IPS DF 6.9 (cell line): ENCODE measurements around the gene TMED8.
"Not testable (repeated sequence)": the region's sequence is repeated elsewhere in the genome, so short reads cannot be mapped to it uniquely, and the experiment has no call there.

Experiments used
- DNase-seq: peaks from one replicate; pipeline ENCODE4 v3.0.0-alpha.2; 2013; ENCODE audit warnings: low read depth, low spot score
- H3K27ac ChIP-seq: one replicate; pipeline ENCODE4 v1.5.1; 2013; ENCODE audit warnings: low read length, control low read depth
- H3K27me3 ChIP-seq: 2 replicates; pipeline ENCODE4 v1.6.1; 2013; ENCODE audit warnings: mild to moderate bottlenecking, low read length; ENCODE audit not compliant: control insufficient read depth, insufficient read depth
- H3K36me3 ChIP-seq: 2 replicates; pipeline ENCODE4 v1.6.1; 2013; ENCODE audit warnings: low read length; ENCODE audit not compliant: control insufficient read depth, insufficient read depth
- H3K4me1 ChIP-seq: 2 replicates; pipeline ENCODE4 v1.6.1; 2013; ENCODE audit warnings: low read length; ENCODE audit not compliant: control insufficient read depth, insufficient read depth
- H3K4me3 ChIP-seq: 2 replicates; pipeline ENCODE4 v1.5.1; 2013; ENCODE audit warnings: mild to moderate bottlenecking, low read length
- H3K9me3 ChIP-seq: 2 replicates; pipeline ENCODE4 v1.6.1; 2013; ENCODE audit warnings: low read length, inconsistent platforms; ENCODE audit not compliant: control insufficient read depth, insufficient read depth
- WGBS: extraction: QIAGEN DNeasy Blood & Tissue Kit; methylation state at CpG from one replicate; pipeline ENCODE4 v1.1.7; 2013; ENCODE audit warnings: mixed read lengths, missing lambda C conversion rate; ENCODE audit not compliant: insufficient read length, insufficient coverage; 5-methylcytosine and 5-hydroxymethylcytosine counted together

TMED8 gene

GRCh38 chr14:77376771-77377501 is at the start of gene TMED8, which contains the start of gene SAMD15:
Gene TMED8, minus strand, starts transcription at chr14:77377094. Its CDS starts 41 bp downstream, at chr14:77377053.
Gene SAMD15, plus strand, starts transcription at chr14:77377379. Its CDS starts 40 bp downstream, at chr14:77377419.
- no peaks in the 10 kb centered on the region for H3K9me3 ChIP-seq
- no peak within 1 kb of the TSS for H3K27ac ChIP-seq
- no peaks in the 10 kb centered on the region for H3K27me3 ChIP-seq
- peak within 1 kb of the TSS; percentile 97 for H3K4me3 ChIP-seq
- peak; percentile 52 for DNase-seq
- H3K4me1 ChIP-seq: no peaks in the 10 kb centered on the region
- no peaks in the 10 kb centered on the region for H3K36me3 ChIP-seq
- WGBS: no CpG with 5 or more reads among the region's 69 CpGs

- H3K4me3 ChIP-seq: no peak overlapping the region
- H3K36me3 ChIP-seq: peaks cover 11% of the 10 kb centered on the region
- WGBS: no CpG with 5 or more reads among the region's 3 CpGs
- H3K27ac ChIP-seq: no peak overlapping the region
- no peaks in the 10 kb centered on the region for H3K9me3 ChIP-seq
- H3K27me3 ChIP-seq: no peaks in the 10 kb centered on the region
- H3K4me1 ChIP-seq: peaks cover 2% of the 10 kb centered on the region; the same call in 1 of the 2 replicates
- DNase-seq: no peak
Observed at GRCh38 chr14:77426396-77426795, 49.5 kb upstream of the TMED8 start.

DNA sequence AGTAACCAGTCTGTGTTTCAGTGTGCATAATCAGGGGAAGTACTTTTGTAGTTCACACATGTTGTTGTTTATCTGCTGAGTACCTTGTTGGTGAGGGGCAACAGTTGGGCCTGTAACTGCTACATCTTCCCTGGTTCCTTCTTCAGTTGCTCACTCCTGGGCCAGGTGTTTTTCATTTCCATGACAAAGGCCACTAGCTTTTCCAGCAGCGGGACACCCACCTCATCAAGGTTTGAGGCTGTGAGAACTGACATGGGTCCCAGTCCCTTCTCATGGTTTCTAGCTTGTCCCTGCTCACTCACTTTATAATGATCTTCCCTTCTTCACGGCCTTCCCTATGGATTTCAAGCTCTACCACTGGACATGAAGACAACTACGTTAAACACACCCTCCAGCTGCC is 48.0 kb upstream of the TMED8 start:
- Histone ChIP-seq H3K27me3 (no peaks in the 10 kb centered on the region), H3K4me3 (no peak overlapping the region), H3K36me3 (peaks cover 11% of the 10 kb centered on the region), H3K4me1 (peaks cover 2% of the 10 kb centered on the region; the same call in 1 of the 2 replicates), H3K27ac (no peak overlapping the region), H3K9me3 (no peaks in the 10 kb centered on the region)
- WGBS: no CpG with 5 or more reads among the region's 3 CpGs
- DNase-seq: peak; percentile 7

DNA sequence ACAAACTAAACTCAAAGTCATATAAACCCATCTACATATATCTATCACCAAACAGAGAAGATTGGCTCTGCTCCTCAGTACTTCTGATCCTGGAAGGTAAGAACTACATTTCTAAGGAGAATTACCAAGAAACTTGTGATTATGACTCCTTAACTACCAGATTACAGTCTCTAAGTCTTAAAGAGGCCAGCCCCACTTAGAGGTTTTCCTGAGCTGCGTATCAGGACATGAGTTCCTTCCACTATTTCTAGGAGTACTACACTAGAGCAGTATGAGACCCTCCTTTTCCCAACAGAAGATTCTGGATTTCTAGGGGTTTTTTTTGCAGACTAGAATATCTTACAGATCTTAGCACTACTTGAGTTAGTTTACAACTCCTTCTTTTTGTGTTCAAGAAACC is 46.5 kb upstream of the TMED8 start, which contains the start of gene NOXRED1:
Gene NOXRED1, minus strand, starts transcription at position 101 of the 400 bp plus-strand sequence. CDS start 634 bp downstream, outside the sequence.
- no CpG with 5 or more reads among the region's 1 CpG for WGBS

GRCh38 chr14:77421201-77421600 is 44.3 kb upstream of the TMED8 start:
- Histone ChIP-seq H3K9me3 (no peaks in the 10 kb centered on the region), H3K27me3 (no peaks in the 10 kb centered on the region), H3K36me3 (no peaks in the 10 kb centered on the region), H3K4me1 (peaks cover 2% of the 10 kb centered on the region; the same call in 1 of the 2 replicates), H3K27ac (no peak overlapping the region), H3K4me3 (no peak overlapping the region)
- no peak for DNase-seq
- no CpG with 5 or more reads among the region's 2 CpGs for WGBS

More for the DNA sequence above, 46.5 kb upstream of the TMED8 start, which contains the start of gene NOXRED1:
- no peak for DNase-seq
- Histone ChIP-seq H3K4me1 (peaks cover 2% of the 10 kb centered on the region; the same call in 1 of the 2 replicates), H3K9me3 (no peaks in the 10 kb centered on the region), H3K27me3 (no peaks in the 10 kb centered on the region), H3K4me3 (no peak within 1 kb of the TSS), H3K27ac (no peak within 1 kb of the TSS), H3K36me3 (peaks cover 8% of the 10 kb centered on the region)

- H3K4me1 ChIP-seq: no peaks in the 10 kb centered on the region; the same call in 1 of the 2 replicates
- no peaks in the 10 kb centered on the region for H3K36me3 ChIP-seq
- H3K27me3 ChIP-seq: no peaks in the 10 kb centered on the region
- H3K9me3 ChIP-seq: no peaks in the 10 kb centered on the region
- DNase-seq: no peak
- H3K4me3 ChIP-seq: no peak overlapping the region
- whole genome bisulfite sequencing: no CpG with 5 or more reads among the region's 8 CpGs
- H3K27ac ChIP-seq: no peak overlapping the region
Observed at GRCh38 chr14:77416836-77417235, 39.9 kb upstream of the TMED8 start.

DNA sequence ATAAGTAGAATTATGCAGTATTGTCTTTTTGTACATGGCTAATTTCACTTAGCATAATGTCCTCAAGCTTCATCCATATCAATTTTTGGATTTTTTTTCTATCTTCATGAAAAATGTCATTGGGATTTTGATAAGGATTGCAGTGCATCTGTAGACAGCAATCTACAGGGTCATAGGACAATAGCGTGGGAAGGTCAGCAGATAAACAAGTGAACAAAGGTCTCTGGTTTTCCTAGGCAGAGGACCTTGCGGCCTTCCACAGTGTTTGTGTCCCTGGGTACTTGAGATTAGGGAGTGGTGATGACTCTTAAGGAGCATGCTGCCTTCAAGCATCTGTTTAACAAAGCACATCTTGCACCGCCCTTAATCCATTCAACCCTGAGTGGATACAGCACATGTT is 39.2 kb upstream of the TMED8 start:
- DNase-seq, H3K27me3 ChIP-seq, H3K36me3 ChIP-seq, H3K4me1 ChIP-seq, H3K4me3 ChIP-seq, H3K9me3 ChIP-seq, H3K27ac ChIP-seq: not testable (repeated sequence)
- no CpG with 5 or more reads among the region's 3 CpGs for WGBS

GRCh38 chr14:77415403-77416030 is 38.6 kb upstream of the TMED8 start:
- H3K36me3 ChIP-seq, H3K27me3 ChIP-seq, H3K4me1 ChIP-seq, H3K9me3 ChIP-seq, H3K4me3 ChIP-seq, DNase-seq, H3K27ac ChIP-seq: not testable (repeated sequence)
- WGBS: no CpG with 5 or more reads among the region's 10 CpGs

DNA sequence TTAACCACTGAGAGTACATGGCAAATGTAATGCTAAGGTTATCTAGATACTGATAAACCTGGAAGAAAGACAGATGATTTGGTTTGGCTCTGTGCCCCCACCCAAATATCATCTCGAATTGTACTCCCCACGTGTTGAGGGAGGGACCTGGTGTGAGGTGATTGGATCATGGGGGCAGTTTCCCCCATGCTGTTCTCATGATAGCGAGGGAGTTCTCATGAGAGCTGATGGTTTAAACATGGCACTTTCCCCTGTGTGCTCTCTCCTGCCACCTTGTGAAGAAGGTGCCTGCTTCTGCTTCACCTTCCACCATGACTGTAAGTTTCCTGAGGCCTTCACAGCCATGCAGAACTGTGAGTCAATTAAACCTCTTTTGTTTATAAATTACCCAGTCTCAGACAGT is 32.2 kb upstream of the TMED8 start:
- Histone ChIP-seq H3K4me1 (no peaks in the 10 kb centered on the region), H3K4me3 (no peak overlapping the region), H3K36me3 (no peaks in the 10 kb centered on the region), H3K27me3 (no peaks in the 10 kb centered on the region), H3K27ac (no peak overlapping the region), H3K9me3 (no peaks in the 10 kb centered on the region)
- DNase-seq: peak; percentile 35
- WGBS: no CpG with 5 or more reads among the region's 3 CpGs

DNA sequence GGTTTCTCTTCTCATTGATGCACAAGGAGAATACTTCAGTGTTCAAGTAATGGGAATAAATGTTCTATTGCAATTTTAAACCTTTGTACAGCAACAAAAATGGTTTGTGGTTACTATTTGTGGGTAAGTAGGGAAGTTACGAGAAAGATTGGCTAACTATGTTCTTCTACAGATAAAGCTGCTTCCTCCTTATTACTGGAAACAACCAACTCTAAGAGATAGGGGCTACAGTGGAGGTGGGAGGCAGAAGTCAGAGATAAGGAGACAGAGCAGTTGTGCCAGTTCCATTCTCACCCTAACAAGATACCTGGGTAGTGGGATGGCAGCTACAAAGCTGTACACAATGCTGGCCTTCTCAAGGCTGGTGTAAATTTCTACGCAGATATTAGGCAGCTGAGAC is 30.3 kb upstream of the TMED8 start:
- Histone ChIP-seq H3K27ac (no peak overlapping the region), H3K36me3 (no peaks in the 10 kb centered on the region), H3K4me3 (no peak overlapping the region; the same call in 1 of the 2 replicates), H3K27me3 (no peaks in the 10 kb centered on the region), H3K4me1 (no peaks in the 10 kb centered on the region), H3K9me3 (no peaks in the 10 kb centered on the region)
- no peak for DNase-seq
- WGBS: no CpG with 5 or more reads among the region's 2 CpGs
